Measurements from ENCODE around the gene PSMB8.

Gene PSMB8

DNA sequence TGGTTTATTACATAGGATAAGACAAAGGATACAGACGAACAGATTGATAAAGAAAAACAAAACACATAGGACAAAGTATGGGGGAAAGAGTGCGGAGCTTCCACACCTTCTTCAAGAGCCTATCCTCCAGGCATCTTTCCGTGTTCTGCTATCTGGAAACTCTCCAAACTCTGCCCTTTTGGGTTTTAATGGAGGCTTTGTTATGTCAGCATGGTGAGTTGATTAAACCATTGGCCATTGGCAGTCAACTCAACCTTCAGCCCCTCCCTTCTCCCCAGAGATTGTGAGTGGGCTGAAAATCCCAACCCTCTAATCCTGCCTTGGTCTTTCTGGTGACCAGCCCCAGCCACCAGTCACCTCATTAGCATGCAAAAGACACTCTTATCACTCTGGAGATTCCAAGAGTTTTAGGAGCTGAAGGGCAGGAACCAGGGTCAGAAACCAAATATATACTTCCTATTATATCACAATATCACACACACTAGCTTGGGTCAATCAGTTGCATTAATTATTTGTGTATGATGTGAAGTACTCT, 50.9 kb downstream of the PSMB8 start:
- no peak for DNase-seq
